GM23338 (cell line): ENCODE data around the gene NLRP1. TPM values are rescaled to one million over a fixed set of nuclear protein-coding genes. Genes with fewer than 3 reads are reported as not detected.

Experiments
- ATAC-seq: fragments of 200-7000 bp; cut with Tn5 transposase; 3 replicates; pipeline ENCODE4 v1.9.1; 2020
- DNase-seq: peaks from one replicate; pipeline ENCODE4 v3.0.0-alpha.2; 2015; ENCODE audit warnings: low spot score
- H2AFZ ChIP-seq: fragments of 200-600 bp; sonication (generic); 2 replicates; pipeline ENCODE4 v1.8.0; 2016; ENCODE audit warnings: antibody characterized with exemption, mild to moderate bottlenecking, moderate library complexity
- H3F3A ChIP-seq: fragments of 200-600 bp; sonication (generic); replicated peaks from 2 replicates; pipeline ENCODE4 v1.8.0; 2017; ENCODE audit warnings: antibody characterized with exemption, mixed run types, low read depth
- H3K27ac ChIP-seq: fragments of 200-600 bp; sonication (generic); 2 replicates; pipeline ENCODE4 v1.6.1; 2016; ENCODE audit warnings: low read depth
- H3K27me3 ChIP-seq: fragments of 200-600 bp; sonication (generic); 2 replicates; pipeline ENCODE4 v1.8.0; 2016; ENCODE audit warnings: mild to moderate bottlenecking, mixed run types, moderate library complexity; ENCODE audit not compliant: insufficient read depth
- H3K36me3 ChIP-seq: fragments of 200-600 bp; sonication (generic); 2 replicates; pipeline ENCODE4 v1.8.0; 2016; ENCODE audit warnings: mild to moderate bottlenecking; ENCODE audit not compliant: insufficient read depth
- H3K4me1 ChIP-seq: fragments of 200-600 bp; sonication (generic); 2 replicates; pipeline ENCODE4 v1.8.0; 2016; ENCODE audit warnings: mild to moderate bottlenecking, moderate library complexity; ENCODE audit not compliant: insufficient read depth
- H3K4me2 ChIP-seq: fragments of 200-600 bp; sonication (generic); 2 replicates; pipeline ENCODE4 v1.7.1; 2017; ENCODE audit warnings: mixed run types
- H3K4me3 ChIP-seq: fragments of 200-600 bp; sonication (generic); 2 replicates; pipeline ENCODE4 v1.6.1; 2016; ENCODE audit warnings: mixed run types
- H3K79me2 ChIP-seq: fragments of 200-600 bp; sonication (generic); replicated peaks from 2 replicates; pipeline ENCODE4 v1.8.0; 2017; ENCODE audit warnings: mild to moderate bottlenecking; ENCODE audit not compliant: insufficient read depth
- H3K9me2 ChIP-seq: fragments of 200-600 bp; sonication (generic); 2 replicates; pipeline ENCODE4 v1.8.0; 2017; ENCODE audit not compliant: insufficient read depth
- H4K20me1 ChIP-seq: fragments of 200-600 bp; sonication (generic); replicated peaks from 2 replicates; pipeline ENCODE4 v1.8.0; 2017; ENCODE audit warnings: mild to moderate bottlenecking; ENCODE audit not compliant: insufficient read depth
- H3K27ac Mint-ChIP-seq: 2 replicates; pipeline ENCODE4 v1.8.0; 2020; ENCODE audit warnings: inconsistent platforms, mild to moderate bottlenecking, moderate library complexity, mixed read lengths
- H3K27me3 Mint-ChIP-seq: 3 replicates; pipeline ENCODE4 v1.8.0; 2022; ENCODE audit warnings: low read depth, mild to moderate bottlenecking, moderate library complexity, mixed read lengths, inconsistent platforms; ENCODE audit not compliant: insufficient read depth, poor library complexity
- H3K36me3 Mint-ChIP-seq: 3 replicates; pipeline ENCODE4 v1.8.0; 2021; ENCODE audit warnings: low read depth, mild to moderate bottlenecking, inconsistent platforms, moderate library complexity, mixed read lengths
- H3K4me1 Mint-ChIP-seq: 3 replicates; pipeline ENCODE4 v1.8.0; 2020; ENCODE audit warnings: mild to moderate bottlenecking, inconsistent platforms, mixed read lengths
- H3K4me3 Mint-ChIP-seq: 3 replicates; pipeline ENCODE4 v1.8.0; 2021; ENCODE audit warnings: moderate library complexity, mild to moderate bottlenecking, inconsistent platforms, mixed read lengths
- H3K9me3 Mint-ChIP-seq: 3 replicates; pipeline ENCODE4 v1.8.0; 2020; ENCODE audit warnings: moderate library complexity, mild to moderate bottlenecking, inconsistent platforms, mixed read lengths
- EZH2 ChIP-seq: fragments of 200-600 bp; sonication (generic); IDR thresholded peaks from one replicate; pipeline ENCODE4 v1.8.0; 2017; ENCODE audit warnings: antibody characterized with exemption, mild to moderate bottlenecking, low read depth; ENCODE audit not compliant: unreplicated experiment
- EZH2phosphoT487 ChIP-seq: fragments of 200-600 bp; sonication (generic); IDR thresholded peaks from one replicate; pipeline ENCODE4 v1.8.1; 2018; ENCODE audit warnings: antibody characterized with exemption; ENCODE audit not compliant: unreplicated experiment
- JUNB ChIP-seq: IDR thresholded peaks from one replicate; pipeline ENCODE4 v1.6.1; 2016; ENCODE audit warnings: antibody characterized with exemption; ENCODE audit not compliant: unreplicated experiment
- NANOG ChIP-seq: IDR thresholded peaks from 2 replicates; pipeline ENCODE4 v1.6.1; 2016; ENCODE audit warnings: antibody characterized with exemption, borderline replicate concordance
- REST ChIP-seq: IDR thresholded peaks from one replicate; pipeline ENCODE4 v1.6.1; 2018; ENCODE audit warnings: antibody characterized with exemption; ENCODE audit not compliant: unreplicated experiment
- ZNF114 ChIP-seq: fragments of 250-450 bp; sonication (Bioruptor Pico); IDR thresholded peaks from 2 replicates; pipeline ENCODE4 v1.5.0; 2020; ENCODE audit warnings: mild to moderate bottlenecking, moderate library complexity
- ZNF331 ChIP-seq: fragments of 250-450 bp; sonication (Bioruptor Pico); IDR thresholded peaks from 2 replicates; pipeline ENCODE4 v1.5.0; 2020; ENCODE audit warnings: low read depth, mild to moderate bottlenecking, moderate library complexity
- ZNF462 ChIP-seq: fragments of 250-450 bp; sonication (Bioruptor Pico); IDR thresholded peaks from 2 replicates; pipeline ENCODE4 v1.5.0; 2020; ENCODE audit warnings: mild to moderate bottlenecking, moderate library complexity
- polyA plus RNA-seq: library from polyadenylated mRNA; unstranded; fragments of >200 nt; fragmentation: Nextera tagmentation; extraction: Ambion mirVana; gene quantifications from 2 replicates; pipeline ENCODE4 v1.2.1, GENCODE V29; 2016
- total RNA-seq: library from RNA; depleted of rRNA; stranded (reverse); fragments of >200 nt; shearing (Covaris generic); gene quantifications from 2 replicates; pipeline ENCODE4 v1.2.3, GENCODE V29; 2014
- TF ChIP-seq, protein P1 (sequence below): IDR thresholded peaks from 2 replicates; pipeline ENCODE4 v1.6.1; 2016; ENCODE audit warnings: antibody characterized with exemption

The NLRP1 gene
- total and polyA plus RNA-seq, 2 experiments from 2014 or later, result 7.6 to 16.2 TPM

GRCh38 chr17:5605452-5605851 is 21.1 kb upstream of the NLRP1 start:
- peaks cover 2% of the 10 kb centered on the region for H3K27me3 Mint-ChIP-seq
- no peaks in the 10 kb centered on the region for H3K27me3 ChIP-seq
- H3K9me2 ChIP-seq, result no peaks in the 10 kb centered on the region
- peaks cover 2% of the 10 kb centered on the region; the same call in 1 of the 3 replicates for H3K9me3 Mint-ChIP-seq
- no peak overlapping the region for H3K27ac ChIP-seq
- H3K4me1 ChIP-seq, result no peaks in the 10 kb centered on the region
- no peaks in the 10 kb centered on the region for H4K20me1 ChIP-seq
- no peaks in the 10 kb centered on the region for H3K4me1 Mint-ChIP-seq
- DNase-seq, result no peak
- no peak for ATAC-seq
- no peak overlapping the region for H3K4me3 ChIP-seq
- H3K36me3 Mint-ChIP-seq, result no peaks in the 10 kb centered on the region
- TF ChIP-seq EZH2phosphoT487, result no peak
- no peak for TF ChIP-seq ZNF114 (CRISPR knock-in tag)
- TF ChIP-seq, protein P1, sequence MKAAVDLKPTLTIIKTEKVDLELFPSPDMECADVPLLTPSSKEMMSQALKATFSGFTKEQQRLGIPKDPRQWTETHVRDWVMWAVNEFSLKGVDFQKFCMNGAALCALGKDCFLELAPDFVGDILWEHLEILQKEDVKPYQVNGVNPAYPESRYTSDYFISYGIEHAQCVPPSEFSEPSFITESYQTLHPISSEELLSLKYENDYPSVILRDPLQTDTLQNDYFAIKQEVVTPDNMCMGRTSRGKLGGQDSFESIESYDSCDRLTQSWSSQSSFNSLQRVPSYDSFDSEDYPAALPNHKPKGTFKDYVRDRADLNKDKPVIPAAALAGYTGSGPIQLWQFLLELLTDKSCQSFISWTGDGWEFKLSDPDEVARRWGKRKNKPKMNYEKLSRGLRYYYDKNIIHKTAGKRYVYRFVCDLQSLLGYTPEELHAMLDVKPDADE, result no peak
- TF ChIP-seq NANOG, result no peak
- no peak for TF ChIP-seq REST
- no peak for TF ChIP-seq ZNF462 (CRISPR knock-in tag)
- TF ChIP-seq EZH2, result no peak
- no peak for TF ChIP-seq JUNB
- peak; percentile 58 for TF ChIP-seq ZNF331 (CRISPR knock-in tag)
- H2AFZ ChIP-seq, result no peak overlapping the region
- no peaks in the 10 kb centered on the region for H3K79me2 ChIP-seq
- H3K4me2 ChIP-seq, result no peak overlapping the region
- no peaks in the 10 kb centered on the region for H3K36me3 ChIP-seq
- no peak overlapping the region for H3K4me3 Mint-ChIP-seq
- no peak overlapping the region for H3K27ac Mint-ChIP-seq
- H3F3A ChIP-seq, result no peaks in the 10 kb centered on the region
